GM12801 (cell line): ENCODE results near the gene TMUB1.

Experiments
- TF ChIP-seq, protein P1 (sequence below): IDR thresholded peaks from one replicate; pipeline ENCODE4 v1.5.1; 2011; ENCODE audit warnings: control low read depth; ENCODE audit not compliant: insufficient read length; ENCODE audit errors: extremely low read depth

The TMUB1 gene

DNA sequence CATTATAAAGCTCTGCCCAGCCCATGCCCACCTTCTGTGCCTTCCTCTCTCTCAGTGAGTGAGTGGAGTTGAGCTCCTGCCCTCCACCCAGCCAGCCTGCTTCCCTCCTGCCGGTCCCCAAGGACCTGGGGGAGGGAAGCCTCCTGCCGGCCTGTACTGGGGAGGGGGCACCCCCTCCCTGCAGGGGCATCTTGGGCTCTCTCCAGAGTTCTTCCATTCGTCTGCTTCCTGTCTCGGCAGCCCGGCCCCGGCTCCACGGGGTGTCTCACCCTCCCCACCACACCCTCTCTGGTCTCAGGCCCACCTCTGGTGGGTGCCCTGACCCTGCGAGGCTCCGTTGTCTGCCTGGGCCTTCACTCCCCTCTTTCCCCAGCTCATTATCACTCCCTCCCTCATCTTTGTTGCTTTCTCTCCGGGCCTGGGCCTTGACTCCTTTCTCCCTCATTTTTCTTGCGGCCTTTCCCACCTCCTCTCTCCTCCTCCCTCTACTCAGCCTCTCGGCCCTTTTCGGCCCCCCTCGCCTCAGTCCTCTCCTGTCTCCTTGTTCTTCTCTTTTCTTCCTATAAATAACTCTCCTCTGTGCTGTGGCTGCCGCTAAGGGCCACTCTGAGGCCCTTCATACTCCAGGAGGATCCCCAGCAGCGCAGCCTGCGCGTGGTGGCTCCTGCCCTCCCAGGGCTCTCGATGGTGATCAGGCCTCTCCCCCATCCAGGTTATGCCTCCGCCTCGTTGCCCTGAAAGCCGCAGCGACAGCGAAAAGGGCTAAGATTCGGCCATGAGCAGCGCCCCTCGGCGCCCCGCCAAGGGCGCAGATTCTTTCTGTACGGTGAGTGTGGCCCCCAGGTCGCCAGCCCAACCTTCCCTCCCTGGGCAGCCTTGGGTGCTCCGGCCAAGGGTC is 21.8 kb downstream of the TMUB1 start:
- TF ChIP-seq, protein P1, sequence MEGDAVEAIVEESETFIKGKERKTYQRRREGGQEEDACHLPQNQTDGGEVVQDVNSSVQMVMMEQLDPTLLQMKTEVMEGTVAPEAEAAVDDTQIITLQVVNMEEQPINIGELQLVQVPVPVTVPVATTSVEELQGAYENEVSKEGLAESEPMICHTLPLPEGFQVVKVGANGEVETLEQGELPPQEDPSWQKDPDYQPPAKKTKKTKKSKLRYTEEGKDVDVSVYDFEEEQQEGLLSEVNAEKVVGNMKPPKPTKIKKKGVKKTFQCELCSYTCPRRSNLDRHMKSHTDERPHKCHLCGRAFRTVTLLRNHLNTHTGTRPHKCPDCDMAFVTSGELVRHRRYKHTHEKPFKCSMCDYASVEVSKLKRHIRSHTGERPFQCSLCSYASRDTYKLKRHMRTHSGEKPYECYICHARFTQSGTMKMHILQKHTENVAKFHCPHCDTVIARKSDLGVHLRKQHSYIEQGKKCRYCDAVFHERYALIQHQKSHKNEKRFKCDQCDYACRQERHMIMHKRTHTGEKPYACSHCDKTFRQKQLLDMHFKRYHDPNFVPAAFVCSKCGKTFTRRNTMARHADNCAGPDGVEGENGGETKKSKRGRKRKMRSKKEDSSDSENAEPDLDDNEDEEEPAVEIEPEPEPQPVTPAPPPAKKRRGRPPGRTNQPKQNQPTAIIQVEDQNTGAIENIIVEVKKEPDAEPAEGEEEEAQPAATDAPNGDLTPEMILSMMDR = no peak

DNA sequence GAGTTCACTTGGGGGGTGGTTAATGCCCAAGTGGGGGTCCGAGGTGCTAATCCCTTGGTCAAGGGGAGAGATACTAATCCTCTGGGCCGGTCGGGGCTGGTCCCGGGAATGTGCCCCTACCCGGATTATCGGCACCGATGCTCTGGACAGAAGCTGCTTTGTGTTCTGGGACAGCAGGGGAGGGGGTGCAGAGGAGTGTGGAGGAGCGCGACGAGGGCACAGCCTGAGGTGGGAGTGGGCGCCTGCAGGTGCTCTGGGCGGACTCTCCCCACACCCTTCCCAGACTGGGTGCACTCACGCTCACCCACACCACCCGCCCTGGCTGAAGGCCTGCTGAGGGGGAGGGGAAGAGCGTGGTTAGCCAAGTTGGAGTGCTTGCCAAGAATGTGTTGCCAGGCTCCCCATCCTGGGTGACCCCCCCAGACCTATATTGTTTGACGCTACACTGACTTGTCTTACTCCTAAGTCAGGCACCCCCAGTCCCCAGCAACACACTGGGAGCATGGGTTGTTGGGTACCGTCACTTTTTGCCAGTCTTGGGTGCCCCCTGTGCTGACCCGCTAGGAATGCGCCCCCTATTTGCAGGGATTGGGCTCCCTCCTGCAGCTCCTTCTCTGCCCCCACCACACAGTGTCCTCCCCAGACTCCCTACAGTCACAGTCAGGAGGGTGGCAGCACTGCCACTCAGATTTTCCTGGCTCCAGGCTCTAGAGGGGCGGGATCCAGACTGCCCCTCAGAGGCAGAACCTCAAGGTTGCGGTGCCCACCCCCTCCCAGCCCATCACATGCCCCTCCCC is 22.7 kb downstream of the TMUB1 start:
- TF ChIP-seq, protein P1 = no peak

DNA sequence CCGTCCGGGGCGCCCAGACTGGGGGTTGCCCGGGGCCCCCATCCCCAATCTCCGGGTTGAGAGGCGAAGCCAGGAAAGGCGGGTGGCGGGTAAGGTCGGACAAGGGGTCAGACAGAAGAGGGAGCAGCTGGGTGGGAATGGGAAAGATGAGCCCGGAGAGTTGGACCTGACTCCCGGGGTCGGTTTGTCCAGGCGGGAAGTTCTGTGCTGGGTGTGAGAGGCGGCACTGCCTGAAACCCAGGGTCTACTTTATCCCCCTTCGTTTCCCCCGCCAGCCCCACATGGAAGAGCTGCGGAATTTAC is 23.2 kb downstream of the TMUB1 start:
- TF ChIP-seq, protein P1 = no peak

DNA sequence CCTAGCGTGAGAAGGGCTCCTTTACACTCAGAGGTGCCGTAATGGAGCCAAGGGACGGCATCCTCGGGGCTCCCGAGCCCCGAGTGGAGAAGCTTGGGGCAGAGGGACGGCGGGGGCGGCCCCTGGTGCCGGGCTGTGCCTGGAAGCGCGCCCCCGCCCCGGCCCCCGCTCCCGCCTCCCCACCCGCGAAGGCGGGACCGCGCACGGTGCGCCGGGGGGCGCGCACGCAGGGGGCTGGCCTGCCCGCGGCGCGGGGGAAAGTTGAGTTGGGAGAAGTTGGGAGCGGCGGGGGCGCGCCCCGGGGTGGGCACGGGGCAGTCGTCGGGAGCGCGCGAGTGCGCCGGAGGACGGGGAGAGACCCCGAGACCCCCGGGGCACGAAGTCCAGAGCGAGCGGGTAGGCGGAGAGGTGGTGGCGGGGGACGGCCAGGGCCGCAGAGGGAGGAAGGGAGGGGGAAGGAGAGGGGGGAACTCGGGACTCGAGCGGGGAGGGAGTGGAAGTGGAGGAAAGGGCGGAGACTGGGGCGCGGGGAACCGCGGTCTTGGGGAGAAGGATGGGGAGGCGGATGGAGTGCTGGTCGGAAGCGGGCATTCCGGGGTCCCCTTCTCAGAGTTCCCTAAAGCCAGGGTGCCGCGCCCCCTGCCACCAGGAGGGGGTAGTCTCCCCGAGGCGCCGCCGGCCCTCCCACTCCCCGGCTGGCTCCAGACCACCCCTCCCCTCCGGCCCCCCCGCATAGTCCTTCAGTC is 23.8 kb downstream of the TMUB1 start, which contains the start of gene SLC4A2:
SLC4A2 (plus strand) TSS at position 223 of the 746 bp plus-strand sequence. CDS start 2,399 bp downstream, outside the sequence.
- TF ChIP-seq, protein P1 = no peak

DNA sequence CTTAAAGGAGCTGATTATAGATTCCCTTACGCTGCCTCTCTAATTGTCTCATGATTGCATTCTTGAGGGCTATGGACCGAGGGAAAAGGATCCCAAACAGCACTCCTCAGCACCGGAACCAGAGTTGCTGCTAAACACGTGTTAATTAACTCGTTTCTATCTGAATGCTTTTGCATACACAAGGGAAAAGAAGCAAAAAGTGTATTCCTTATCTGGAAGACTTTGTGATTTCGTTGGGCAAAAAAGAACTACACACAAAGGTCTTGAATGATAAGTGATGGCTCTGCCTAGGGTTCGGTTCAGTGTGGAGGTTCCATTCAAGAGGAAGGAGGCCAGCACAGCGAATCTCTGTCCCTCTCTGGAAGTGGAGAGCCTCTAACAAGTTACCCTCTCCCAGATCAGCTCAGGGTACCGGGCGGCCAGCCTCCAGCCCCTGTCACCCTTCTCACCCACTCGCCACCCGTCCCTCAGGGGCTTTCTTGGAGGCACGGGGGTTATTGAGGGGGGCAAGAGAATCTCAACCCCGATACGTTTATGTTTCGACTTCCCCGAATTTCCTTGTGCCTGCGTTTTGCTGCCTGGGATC is 24.4 kb downstream of the TMUB1 start:
- TF ChIP-seq, protein P1 = no peak

DNA sequence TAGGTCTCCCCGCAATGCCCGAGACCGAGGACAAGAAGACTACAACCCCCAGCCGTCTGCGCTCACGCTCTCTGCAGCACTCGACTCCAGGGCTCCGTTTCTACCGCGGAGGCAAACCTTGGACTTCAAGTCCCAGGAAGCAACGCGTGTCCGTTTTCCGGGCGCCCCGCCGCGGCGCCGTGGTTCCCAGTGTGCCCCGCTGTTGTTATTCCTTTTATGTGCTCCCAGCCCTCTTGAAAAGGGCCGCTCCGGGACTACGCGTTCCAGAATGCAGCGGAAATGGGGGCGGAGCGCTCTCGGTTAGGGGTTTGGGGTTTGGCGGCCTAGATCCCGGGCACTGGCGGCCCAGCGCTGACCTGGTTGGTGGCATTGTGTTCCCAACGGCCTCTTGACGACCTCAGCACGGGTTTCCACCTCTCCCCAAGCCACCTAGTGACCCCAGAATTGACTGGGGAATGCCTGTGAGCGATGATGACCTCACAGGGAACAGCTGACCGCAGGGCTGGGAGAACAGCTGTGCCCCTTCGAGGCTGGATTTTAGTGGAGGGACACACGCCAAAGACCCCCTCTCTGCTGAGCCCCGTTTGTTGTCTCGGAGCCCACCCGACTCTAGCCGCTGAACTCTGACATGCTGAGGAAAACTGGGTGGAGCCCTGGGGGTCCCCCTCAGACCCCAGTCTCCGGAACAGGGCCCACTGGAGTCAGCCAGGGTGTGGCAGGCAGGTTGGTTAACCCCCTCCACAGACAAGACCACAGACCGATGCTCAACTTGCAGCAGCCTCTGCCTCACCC is 25.1 kb downstream of the TMUB1 start:
- TF ChIP-seq, protein P1 = no peak
